GM21447 (cell line): ENCODE data around the gene CYREN.

ENCODE experiments used
- ATAC-seq: cut with Tn5 transposase; IDR thresholded peaks from one replicate; pipeline ENCODE4 v1.9.1; 2021; ENCODE audit not compliant: unreplicated experiment

Gene CYREN

GRCh38 chr7:135197906-135198655 lies 27.6 kb upstream of the CYREN start:
- ATAC-seq = no peak

GRCh38 chr7:135197343-135197742 lies 26.8 kb upstream of the CYREN start:
- ATAC-seq = no peak

- no peak for ATAC-seq
Observed at GRCh38 chr7:135195968-135196629, 25.6 kb upstream of the CYREN start.

- no peak for ATAC-seq
Observed at GRCh38 chr7:135195156-135195555, 24.6 kb upstream of the CYREN start.

- ATAC-seq = no peak
Observed at GRCh38 chr7:135194494-135195095, 24.1 kb upstream of the CYREN start.

GRCh38 chr7:135193615-135194081 lies 23.1 kb upstream of the CYREN start:
- no peak for ATAC-seq

GRCh38 chr7:135192914-135193536 lies 22.5 kb upstream of the CYREN start:
- no peak for ATAC-seq

- no peak for ATAC-seq
Observed at GRCh38 chr7:135190703-135191102, 20.2 kb upstream of the CYREN start.

- no peak for ATAC-seq
Observed at GRCh38 chr7:135189961-135190360, 19.5 kb upstream of the CYREN start.

- ATAC-seq = no peak
Observed at GRCh38 chr7:135189221-135189662, 18.7 kb upstream of the CYREN start.

- ATAC-seq = peak; percentile 41
Observed at GRCh38 chr7:135188298-135188984, 17.9 kb upstream of the CYREN start.

- peak; percentile 62 for ATAC-seq
Observed at GRCh38 chr7:135186841-135187253, 16.3 kb upstream of the CYREN start.

- no peak for ATAC-seq
Observed at GRCh38 chr7:135186261-135186540, 15.7 kb upstream of the CYREN start.

GRCh38 chr7:135185471-135186260 lies 15.2 kb upstream of the CYREN start:
- ATAC-seq = no peak

- ATAC-seq = no peak
Observed at GRCh38 chr7:135184254-135184841, 13.8 kb upstream of the CYREN start.

GRCh38 chr7:135183478-135183877 lies 13.0 kb upstream of the CYREN start:
- no peak for ATAC-seq

- no peak for ATAC-seq
Observed at GRCh38 chr7:135181929-135182678, 11.6 kb upstream of the CYREN start.

- no peak for ATAC-seq
Observed at GRCh38 chr7:135181261-135181928, 10.9 kb upstream of the CYREN start.

- no peak for ATAC-seq
Observed at GRCh38 chr7:135180122-135180521, 9.6 kb upstream of the CYREN start.
